PC-9 (cell line): ENCODE measurements around the gene TPRG1L. TPM values are rescaled to one million over a fixed set of nuclear protein-coding genes. Genes with fewer than 3 reads are reported as not detected.

Source experiments
- BruUV-seq: library from RNA; stranded (reverse); fragments of 400-500 nt; replicated peaks from 2 replicates; lab custom pipeline; 2021; lab: Mats Ljungman, UMichigan
- CTCF ChIA-PET: fragments of 300-600 bp; sonication (Branson Sonifier 250); formaldehyde crosslinking; loops from one replicate; lab custom pipeline; 2022; ENCODE audit warnings: antibody characterized with exemption; lab: Charles Lee
- POLR2A ChIA-PET: fragments of 300-600 bp; sonication (Branson Sonifier 250); formaldehyde crosslinking; loops from one replicate; lab custom pipeline; 2022; ENCODE audit warnings: antibody characterized with exemption; ENCODE audit not compliant: unreplicated experiment; lab: Charles Lee
- DNase-seq, 2 experiments: peaks; one replicate each; pipeline versions ENCODE4 v3.0.0 to v3.0.0-alpha.2; 2015 to 2022; ENCODE audit warnings: mixed read lengths in 1 of 2
- H2AFZ ChIP-seq: fragments of 200-600 bp; sonication (generic); 2 replicates; pipeline ENCODE4 v1.8.1; 2017; ENCODE audit warnings: antibody characterized with exemption
- H3F3A ChIP-seq: fragments of 200-600 bp; sonication (generic); 2 replicates; pipeline ENCODE4 v1.8.1; 2017; ENCODE audit warnings: antibody characterized with exemption, mild to moderate bottlenecking, low read depth; ENCODE audit not compliant: insufficient read depth
- H3K27ac ChIP-seq: fragments of 200-600 bp; sonication (generic); 2 replicates; pipeline ENCODE4 v1.6.1; 2016; ENCODE audit warnings: mixed run types
- H3K27me3 ChIP-seq: fragments of 200-600 bp; sonication (generic); 2 replicates; pipeline ENCODE4 v1.6.1; 2016; ENCODE audit warnings: low read depth, mixed run types; ENCODE audit not compliant: insufficient read depth
- H3K36me3 ChIP-seq: fragments of 200-600 bp; sonication (generic); 2 replicates; pipeline ENCODE4 v1.6.1; 2016; ENCODE audit warnings: low read depth, mixed run types
- H3K4me1 ChIP-seq: fragments of 200-600 bp; sonication (generic); replicated peaks from 2 replicates; pipeline ENCODE4 v1.6.1; 2016; ENCODE audit warnings: mixed run types; ENCODE audit not compliant: insufficient read depth
- H3K4me2 ChIP-seq: fragments of 200-600 bp; sonication (generic); 2 replicates; pipeline ENCODE4 v1.6.1; 2017; ENCODE audit warnings: mixed run types
- H3K4me3 ChIP-seq: fragments of 200-600 bp; sonication (generic); 2 replicates; pipeline ENCODE4 v1.6.1; 2016; ENCODE audit warnings: mixed run types
- H3K79me2 ChIP-seq: fragments of 200-600 bp; sonication (generic); 2 replicates; pipeline ENCODE4 v1.6.1; 2017; ENCODE audit warnings: low read depth, mixed run types
- H3K9me2 ChIP-seq: fragments of 200-600 bp; sonication (generic); 2 replicates; pipeline ENCODE4 v1.8.1; 2017; ENCODE audit warnings: mild to moderate bottlenecking; ENCODE audit not compliant: insufficient read depth
- H3K9me3 ChIP-seq: fragments of 200-600 bp; sonication (generic); 2 replicates; pipeline ENCODE4 v1.8.1; 2016; ENCODE audit warnings: low read depth; ENCODE audit not compliant: insufficient read depth
- H4K20me1 ChIP-seq: fragments of 200-600 bp; sonication (generic); 2 replicates; pipeline ENCODE4 v1.8.1; 2017; ENCODE audit not compliant: insufficient read depth
- CTCF ChIP-seq: fragments of 200-600 bp; sonication (generic); conservative IDR thresholded peaks from 2 replicates; pipeline ENCODE4 v1.6.1; 2017; ENCODE audit warnings: mixed run types, antibody characterized with exemption, mild to moderate bottlenecking, moderate library complexity
- EZH2 ChIP-seq: fragments of 200-600 bp; sonication (generic); IDR thresholded peaks from 2 replicates; pipeline ENCODE4 v1.8.0; 2017; ENCODE audit warnings: antibody characterized with exemption, low read depth
- intact Hi-C: fragments of 100-400 bp; cut with micrococcal nuclease; formaldehyde crosslinking; loops from one replicate; pipeline ENCODE4 v1.10.0; 2022; ENCODE audit not compliant: unreplicated experiment
- total RNA-seq: library from RNA; stranded (reverse); gene quantifications from 2 replicates; pipeline ENCODE4 v1.2.3, GENCODE V29; 2021

TPRG1L gene
- total RNA-seq, 1 experiment from 2014 or later: 41.4 TPM

GRCh38 chr1:3608154-3608553 is 16.7 kb upstream of the TPRG1L start:
- intact Hi-C loops: no loop called here
- H3K27me3 ChIP-seq: no peaks in the 10 kb centered on the region
- peaks cover 47% of the 10 kb centered on the region for H3K4me1 ChIP-seq

DNA sequence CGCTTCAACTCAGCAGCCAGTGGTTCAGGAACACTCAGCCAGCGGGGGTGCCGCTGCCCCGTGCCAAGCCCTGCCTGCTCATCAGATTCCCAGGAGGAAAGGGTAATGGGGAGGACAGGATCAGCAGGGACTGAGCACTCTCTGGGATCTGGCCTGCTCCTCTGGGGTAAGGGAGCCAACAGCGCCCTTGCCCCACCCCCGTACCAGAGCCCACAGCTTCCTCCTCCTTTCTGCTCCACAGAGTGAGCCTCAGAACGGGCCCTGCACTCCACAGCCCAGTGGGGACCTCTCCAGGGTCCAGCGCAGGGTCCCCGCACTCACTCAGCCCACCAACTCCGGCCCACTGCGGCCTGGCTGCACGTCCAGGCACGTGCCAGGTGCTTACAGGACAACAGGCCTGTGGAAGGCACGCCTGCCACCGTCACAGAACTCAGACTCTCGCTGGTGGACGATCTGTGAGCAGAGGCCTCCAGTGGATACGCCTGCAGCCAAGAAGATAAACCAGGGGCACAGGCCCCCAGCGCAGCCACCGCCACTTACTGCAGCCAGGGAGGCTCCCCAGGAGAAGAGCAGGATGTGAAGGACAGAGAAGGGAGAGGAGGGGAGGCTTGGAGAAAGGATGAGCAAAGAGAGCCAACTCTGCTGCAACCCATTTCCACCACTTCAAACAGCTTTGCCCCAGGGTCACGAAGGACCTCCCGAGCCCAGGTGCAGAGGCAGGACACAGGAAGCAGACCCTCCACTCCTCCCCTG is 15.6 kb upstream of the TPRG1L start:
- no peaks in the 10 kb centered on the region for H3K36me3 ChIP-seq
- H3K27me3 ChIP-seq: no peaks in the 10 kb centered on the region
- intact Hi-C loops: no loop called here
- peak overlapping the region; percentile 100 for H3K4me2 ChIP-seq
- H3K9me3 ChIP-seq: no peaks in the 10 kb centered on the region
- peaks cover 25% of the 10 kb centered on the region for H3K79me2 ChIP-seq
- peak overlapping the region; percentile 88; the same call in 1 of the 2 replicates for H3K4me3 ChIP-seq
- no peak overlapping the region for H2AFZ ChIP-seq
- H3K4me1 ChIP-seq: peaks cover 54% of the 10 kb centered on the region
- CTCF ChIA-PET: no interaction called here
- no peak overlapping the region for H3K27ac ChIP-seq
- DNase-seq: no peak
- H3K9me2 ChIP-seq: no peaks in the 10 kb centered on the region
- BruUV-seq: no TSS peak
- POLR2A ChIA-PET: no interaction called here
- no peak for TF ChIP-seq CTCF
- TF ChIP-seq EZH2: no peak
- peaks cover 19% of the 10 kb centered on the region; the same call in 1 of the 2 replicates for H3F3A ChIP-seq
- H4K20me1 ChIP-seq: no peaks in the 10 kb centered on the region

More at GRCh38 chr1:3608154-3608553, 16.7 kb upstream of the TPRG1L start:
- H3K36me3 ChIP-seq: no peaks in the 10 kb centered on the region
- POLR2A ChIA-PET: no interaction called here
- peak overlapping the region; percentile 100; the same call in 1 of the 2 replicates for H3K4me2 ChIP-seq
- no peak overlapping the region for H2AFZ ChIP-seq
- BruUV-seq: no TSS peak
- H3F3A ChIP-seq: peaks cover 15% of the 10 kb centered on the region; the same call in 1 of the 2 replicates
- CTCF ChIA-PET: no interaction called here
- H3K27ac ChIP-seq: no peak overlapping the region
- TF ChIP-seq CTCF (no peak), EZH2 (no peak)
- no peak overlapping the region for H3K4me3 ChIP-seq
- no peaks in the 10 kb centered on the region for H4K20me1 ChIP-seq
- H3K79me2 ChIP-seq: peaks cover 25% of the 10 kb centered on the region
- no peak for DNase-seq
- no peaks in the 10 kb centered on the region for H3K9me3 ChIP-seq
- no peaks in the 10 kb centered on the region for H3K9me2 ChIP-seq

- DNase-seq: no peak
- Histone ChIP-seq H3K4me3 (peak overlapping the region; percentile 88), H3F3A (peaks cover 22% of the 10 kb centered on the region; the same call in 1 of the 2 replicates), H3K36me3 (no peaks in the 10 kb centered on the region), H2AFZ (no peak overlapping the region), H3K27me3 (no peaks in the 10 kb centered on the region), H3K9me3 (no peaks in the 10 kb centered on the region), H3K4me2 (peak overlapping the region; percentile 100), H3K27ac (no peak overlapping the region), H3K9me2 (no peaks in the 10 kb centered on the region), H4K20me1 (no peaks in the 10 kb centered on the region), H3K4me1 (peaks cover 55% of the 10 kb centered on the region), H3K79me2 (peaks cover 22% of the 10 kb centered on the region)
- no peak for TF ChIP-seq CTCF
- TF ChIP-seq EZH2: no peak
- CTCF ChIA-PET: no interaction called here
- no TSS peak for BruUV-seq
- intact Hi-C loops: no loop called here
- POLR2A ChIA-PET: no interaction called here
These were observed 14.9 kb upstream of the TPRG1L start for GRCh38 chr1:3609769-3610526.
